HL-60 (cell line): ENCODE results near the gene OR2C1.

Experiments
- DNase-seq, 2 experiments: peaks; one replicate each; pipeline ENCODE4 v3.0.0-alpha.2; 2010 to 2020; ENCODE audit warnings: low read depth in 1 of 2, low spot score in 1 of 2
- H3K27ac ChIP-seq: fragments of 250-450 bp; sonication (Bioruptor Pico); replicated peaks from 2 replicates; pipeline ENCODE4 v1.5.1; 2020; ENCODE audit warnings: mild to moderate bottlenecking, moderate library complexity
- H3K27me3 ChIP-seq: fragments of 250-450 bp; sonication (Bioruptor Pico); 2 replicates; pipeline ENCODE4 v1.5.1; 2021; ENCODE audit warnings: mild to moderate bottlenecking, moderate library complexity; ENCODE audit not compliant: insufficient read depth, poor library complexity, severe bottlenecking
- H3K4me3 ChIP-seq: replicated peaks from 2 replicates; pipeline ENCODE4 v1.5.1; 2011; ENCODE audit warnings: mild to moderate bottlenecking, control low read depth, low read length; ENCODE audit not compliant: insufficient read depth
- CTCF ChIP-seq: IDR thresholded peaks from one replicate; pipeline ENCODE4 v1.5.1; 2011; ENCODE audit warnings: low read length, control low read depth, inconsistent platforms; ENCODE audit not compliant: insufficient read depth
- GABPA ChIP-seq: IDR thresholded peaks from 2 replicates; pipeline ENCODE4 v1.6.1; 2012; ENCODE audit warnings: low read depth
- POLR2AphosphoS5 ChIP-seq: IDR thresholded peaks from 2 replicates; pipeline ENCODE4 v1.6.1; 2012; ENCODE audit warnings: low read depth
- REST ChIP-seq: IDR thresholded peaks from 2 replicates; pipeline ENCODE4 v1.6.1; 2012; ENCODE audit warnings: low read depth; ENCODE audit not compliant: insufficient replicate concordance
- SPI1 ChIP-seq: IDR thresholded peaks from 2 replicates; pipeline ENCODE4 v1.6.1; 2012; ENCODE audit warnings: low read depth, mild to moderate bottlenecking, borderline replicate concordance

The OR2C1 gene

DNA sequence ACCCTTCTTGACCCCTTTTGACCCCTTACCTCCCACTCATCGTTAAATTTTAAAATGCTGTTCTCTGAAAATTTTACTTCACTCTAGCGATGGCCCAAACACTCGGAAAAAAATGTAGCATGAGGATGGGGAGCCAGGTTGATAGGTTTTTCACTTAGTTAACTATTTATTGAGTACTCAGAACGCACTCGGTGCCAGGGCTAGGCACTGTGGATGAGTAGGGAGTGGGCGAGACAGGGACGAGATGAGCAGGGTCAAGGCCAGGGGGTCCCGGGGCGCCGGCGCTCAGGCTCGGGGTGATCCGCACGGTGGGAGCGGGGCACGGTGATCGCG is 44.7 kb downstream of the OR2C1 start:
- Histone ChIP-seq H3K4me3 (peak overlapping the region; percentile 87), H3K27ac (peak overlapping the region; percentile 84), H3K27me3 (no peaks in the 10 kb centered on the region)
- DNase-seq = no peak
- TF ChIP-seq SPI1 = no peak

GRCh38 chr16:3400779-3401688 is 45.3 kb downstream of the OR2C1 start, which contains the start of the genes ZNF174 and ZSCAN32:
Gene ZNF174 (plus strand): TSS chr16:3401215. CDS start chr16:3402005, 790 bp downstream.
Gene ZSCAN32 (minus strand): TSS chr16:3401004. CDS start chr16:3397557, 3,447 bp downstream.
- TF ChIP-seq CTCF (no peak), REST (peak; percentile 27), POLR2AphosphoS5 (peak; percentile 72), GABPA (peak; percentile 69), SPI1 (no peak)
- peak; percentile 98 to 100 for DNase-seq
- peak within 1 kb of the TSS; percentile 87 for H3K4me3 ChIP-seq
- no peaks in the 10 kb centered on the region for H3K27me3 ChIP-seq
- peak within 1 kb of the TSS; percentile 84 for H3K27ac ChIP-seq

- TF ChIP-seq POLR2AphosphoS5 = no peak
- no peak for TF ChIP-seq REST
- no peak for TF ChIP-seq GABPA
- no peak for TF ChIP-seq SPI1
- TF ChIP-seq CTCF = no peak
- Histone ChIP-seq H3K27me3 (no peaks in the 10 kb centered on the region), H3K4me3 (peak overlapping the region; percentile 87), H3K27ac (peak overlapping the region; percentile 84)
- DNase-seq = peak in 1 of 2 experiments; percentile 3
Observed at GRCh38 chr16:3401719-3402397, 46.2 kb downstream of the OR2C1 start.
